Measurements from ENCODE around the gene FOXN4.

FOXN4 gene

DNA sequence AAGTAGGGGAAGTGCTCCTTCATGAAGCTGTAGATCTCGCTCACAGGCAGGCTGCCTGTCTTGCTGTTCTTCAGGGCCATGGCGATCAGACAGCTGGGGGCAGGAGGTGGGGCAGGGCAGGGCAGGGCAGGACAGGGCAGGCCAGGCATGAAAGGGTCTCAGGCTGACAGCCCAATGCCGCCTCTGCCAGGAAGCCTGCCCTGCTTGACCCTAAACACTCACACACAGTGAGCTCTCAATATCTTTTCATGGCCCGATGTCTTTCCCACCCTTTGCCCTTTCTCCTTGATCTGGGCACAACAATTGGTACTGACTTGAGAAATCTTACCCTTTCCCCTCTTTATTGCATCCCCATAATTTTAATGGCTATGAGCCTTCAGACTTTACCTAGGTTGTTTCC is 22.4 kb downstream of the FOXN4 start:
- H3K36me3 ChIP-seq (ENCODE audit: low read length), result no peaks in the 10 kb centered on the region
- no peak overlapping the region for H3K4me3 ChIP-seq (ENCODE audit: insufficient read depth, low read length, poor library complexity, severe bottlenecking)
- no peaks in the 10 kb centered on the region for H3K9me3 ChIP-seq (ENCODE audit: insufficient read depth, low read length)
- H2AFZ ChIP-seq (ENCODE audit: low read depth, low read length, severe bottlenecking), result no peak overlapping the region
- H3F3A ChIP-seq (ENCODE audit: insufficient read depth), result no peaks in the 10 kb centered on the region
- TF ChIP-seq CTCF (IDR thresholded peaks at IDR 0.05; ENCODE audit: insufficient read depth, low read length, poor library complexity, severe bottlenecking), result no peak
- TF ChIP-seq EZH2phosphoT487 (conservative IDR thresholded peaks at IDR 0.05; ENCODE audit: low read length), result no peak
- no peaks in the 10 kb centered on the region for H3K9me2 ChIP-seq (replicated peaks; ENCODE audit: insufficient read depth, low read length)
- no peak overlapping the region for H3K4me2 ChIP-seq (ENCODE audit: low read depth, low read length, poor library complexity, severe bottlenecking)
- H4K20me1 ChIP-seq (ENCODE audit: low read depth, low read length), result no peaks in the 10 kb centered on the region
- H3K27me3 ChIP-seq (ENCODE audit: low read length), result no peaks in the 10 kb centered on the region
- no peak overlapping the region for H3K27ac ChIP-seq (ENCODE audit: low read depth, low read length)
- no peak overlapping the region for H3K9ac ChIP-seq (ENCODE audit: low read length)
- H3K79me2 ChIP-seq (ENCODE audit: insufficient read depth, low read length), result no peaks in the 10 kb centered on the region

GRCh38 chr12:109286252-109286651 is 22.8 kb downstream of the FOXN4 start:
- Histone ChIP-seq H3K4me3 (ENCODE audit: insufficient read depth, low read length, poor library complexity, severe bottlenecking) (no peak overlapping the region), H3K79me2 (ENCODE audit: insufficient read depth, low read length) (no peaks in the 10 kb centered on the region), H2AFZ (ENCODE audit: low read depth, low read length, severe bottlenecking) (no peak overlapping the region), H3K9me3 (ENCODE audit: insufficient read depth, low read length) (no peaks in the 10 kb centered on the region), H3K4me2 (ENCODE audit: low read depth, low read length, poor library complexity, severe bottlenecking) (no peak overlapping the region), H3K9ac (ENCODE audit: low read length) (no peak overlapping the region), H3K36me3 (ENCODE audit: low read length) (no peaks in the 10 kb centered on the region), H4K20me1 (ENCODE audit: low read depth, low read length) (no peaks in the 10 kb centered on the region), H3K27me3 (ENCODE audit: low read length) (no peaks in the 10 kb centered on the region), H3K9me2 (replicated peaks; ENCODE audit: insufficient read depth, low read length) (no peaks in the 10 kb centered on the region), H3F3A (ENCODE audit: insufficient read depth) (no peaks in the 10 kb centered on the region), H3K27ac (ENCODE audit: low read depth, low read length) (no peak overlapping the region)
- TF ChIP-seq CTCF (IDR thresholded peaks at IDR 0.05; ENCODE audit: insufficient read depth, low read length, poor library complexity, severe bottlenecking), result no peak

GRCh38 chr12:109284392-109284791 is 24.7 kb downstream of the FOXN4 start:
- H2AFZ ChIP-seq (ENCODE audit: low read depth, low read length, severe bottlenecking), result no peak overlapping the region
- H3K36me3 ChIP-seq (ENCODE audit: low read length), result no peaks in the 10 kb centered on the region

More at GRCh38 chr12:109284392-109284791, 24.7 kb downstream of the FOXN4 start:
- H3K9ac ChIP-seq (ENCODE audit: low read length), result no peak overlapping the region
- no peaks in the 10 kb centered on the region for H3K9me2 ChIP-seq (replicated peaks; ENCODE audit: insufficient read depth, low read length)
- TF ChIP-seq EZH2phosphoT487 (conservative IDR thresholded peaks at IDR 0.05; ENCODE audit: low read length) (no peak), CTCF (IDR thresholded peaks at IDR 0.05; ENCODE audit: insufficient read depth, low read length, poor library complexity, severe bottlenecking) (no peak)
- no peaks in the 10 kb centered on the region for H3K79me2 ChIP-seq (ENCODE audit: insufficient read depth, low read length)
- no peaks in the 10 kb centered on the region for H3F3A ChIP-seq (ENCODE audit: insufficient read depth)
- H3K4me3 ChIP-seq (ENCODE audit: insufficient read depth, low read length, poor library complexity, severe bottlenecking), result no peak overlapping the region
- no peaks in the 10 kb centered on the region for H3K9me3 ChIP-seq (ENCODE audit: insufficient read depth, low read length)
- H4K20me1 ChIP-seq (ENCODE audit: low read depth, low read length), result no peaks in the 10 kb centered on the region
- no peaks in the 10 kb centered on the region for H3K27me3 ChIP-seq (ENCODE audit: low read length)
- no peak overlapping the region for H3K4me2 ChIP-seq (ENCODE audit: low read depth, low read length, poor library complexity, severe bottlenecking)
- no peak overlapping the region for H3K27ac ChIP-seq (ENCODE audit: low read depth, low read length)
